ENCODE results near the gene FHOD3.

Gene FHOD3

GRCh38 chr18:36493349-36494159 is 196.0 kb downstream of the FHOD3 start:
- Histone ChIP-seq H3K4me3 (ENCODE audit: low read depth in 1 of 2, low read length in 2 of 2) (no peak overlapping the region), H3K9me3 (ENCODE audit: low read length) (no peaks in the 10 kb centered on the region), H3K27ac (ENCODE audit: low read depth, low read length) (no peak overlapping the region), H3K27me3 (ENCODE audit: control insufficient read depth in 1 of 2, insufficient read depth in 2 of 2, low read length in 2 of 2) (no peaks in the 10 kb centered on the region), H3K36me3 (ENCODE audit: insufficient read depth, low read length) (no peaks in the 10 kb centered on the region), H3K9ac (ENCODE audit: low read length) (no peak overlapping the region), H3K4me1 (ENCODE audit: insufficient read depth, low read length) (no peaks in the 10 kb centered on the region)

DNA sequence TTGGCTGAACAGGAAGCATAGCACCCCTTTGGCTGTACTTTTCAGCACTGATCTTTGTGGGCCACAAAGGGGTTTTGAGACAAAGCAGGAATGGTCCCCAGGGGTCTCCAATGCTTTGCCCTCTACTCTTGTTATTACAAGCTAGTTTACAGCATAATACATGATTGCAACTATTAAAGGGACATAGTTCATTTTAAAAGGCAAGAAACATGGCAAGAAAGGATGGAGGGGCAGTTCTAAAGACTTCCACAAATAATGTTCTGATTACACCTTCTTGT is 196.6 kb downstream of the FHOD3 start:
- no peak overlapping the region for H3K27ac ChIP-seq (ENCODE audit: low read depth, low read length)
- no peak overlapping the region for H3K9ac ChIP-seq (ENCODE audit: low read length)
- H3K9me3 ChIP-seq (ENCODE audit: low read length), result no peaks in the 10 kb centered on the region
- no peaks in the 10 kb centered on the region for H3K4me1 ChIP-seq (ENCODE audit: insufficient read depth, low read length)
- no peaks in the 10 kb centered on the region for H3K27me3 ChIP-seq (ENCODE audit: control insufficient read depth in 1 of 2, insufficient read depth in 2 of 2, low read length in 2 of 2)
- H3K4me3 ChIP-seq (ENCODE audit: low read depth in 1 of 2, low read length in 2 of 2), result no peak overlapping the region
- H3K36me3 ChIP-seq (ENCODE audit: insufficient read depth, low read length), result no peaks in the 10 kb centered on the region

GRCh38 chr18:36496022-36496421 is 198.5 kb downstream of the FHOD3 start:
- no peak overlapping the region for H3K27ac ChIP-seq (ENCODE audit: low read depth, low read length)
- no peaks in the 10 kb centered on the region for H3K4me1 ChIP-seq (ENCODE audit: insufficient read depth, low read length)
- no peak overlapping the region for H3K4me3 ChIP-seq (ENCODE audit: low read depth in 1 of 2, low read length in 2 of 2)
- H3K27me3 ChIP-seq (ENCODE audit: control insufficient read depth in 1 of 2, insufficient read depth in 2 of 2, low read length in 2 of 2), result no peaks in the 10 kb centered on the region
- H3K9ac ChIP-seq (ENCODE audit: low read length), result no peak overlapping the region
- H3K36me3 ChIP-seq (ENCODE audit: insufficient read depth, low read length), result no peaks in the 10 kb centered on the region
- H3K9me3 ChIP-seq (ENCODE audit: low read length), result no peaks in the 10 kb centered on the region

DNA sequence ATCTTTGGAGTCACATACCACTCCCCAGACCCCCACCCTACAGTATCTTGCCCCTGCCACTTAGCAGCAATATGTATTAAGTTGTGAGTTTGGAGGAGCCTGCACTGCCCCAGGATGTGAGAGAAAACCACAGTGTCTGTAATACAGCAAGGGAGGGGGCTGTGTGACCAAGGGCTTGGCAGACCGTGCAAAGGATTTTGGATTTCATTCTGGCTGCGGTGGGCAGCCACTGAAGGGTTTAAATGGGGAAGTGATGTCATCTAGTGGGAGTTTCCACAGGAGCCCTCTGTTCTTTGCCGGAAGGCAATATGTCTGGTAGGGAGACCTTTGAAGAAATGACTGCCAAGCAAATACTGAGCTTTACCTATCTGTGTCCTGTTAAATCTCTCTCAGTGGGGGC is 202.4 kb downstream of the FHOD3 start:
- Histone ChIP-seq H3K27me3 (ENCODE audit: control insufficient read depth in 1 of 2, insufficient read depth in 2 of 2, low read length in 2 of 2) (no peaks in the 10 kb centered on the region), H3K9me3 (ENCODE audit: low read length) (no peaks in the 10 kb centered on the region), H3K4me1 (ENCODE audit: insufficient read depth, low read length) (no peaks in the 10 kb centered on the region), H3K9ac (ENCODE audit: low read length) (no peak overlapping the region), H3K27ac (ENCODE audit: low read depth, low read length) (no peak overlapping the region), H3K36me3 (ENCODE audit: insufficient read depth, low read length) (no peaks in the 10 kb centered on the region), H3K4me3 (ENCODE audit: low read depth in 1 of 2, low read length in 2 of 2) (no peak overlapping the region)

- H3K4me1 ChIP-seq (ENCODE audit: insufficient read depth, low read length), result no peaks in the 10 kb centered on the region
- no peaks in the 10 kb centered on the region for H3K27me3 ChIP-seq (ENCODE audit: control insufficient read depth in 1 of 2, insufficient read depth in 2 of 2, low read length in 2 of 2)
- H3K36me3 ChIP-seq (ENCODE audit: insufficient read depth, low read length), result no peaks in the 10 kb centered on the region
- no peak overlapping the region for H3K9ac ChIP-seq (ENCODE audit: low read length)
- H3K4me3 ChIP-seq (ENCODE audit: low read depth in 1 of 2, low read length in 2 of 2), result no peak overlapping the region
- H3K27ac ChIP-seq (ENCODE audit: low read depth, low read length), result no peak overlapping the region
- no peaks in the 10 kb centered on the region for H3K9me3 ChIP-seq (ENCODE audit: low read length)
These were observed 203.6 kb downstream of the FHOD3 start for GRCh38 chr18:36501100-36501499.

GRCh38 chr18:36503477-36503876 is 206.0 kb downstream of the FHOD3 start:
- H3K27me3 ChIP-seq (ENCODE audit: control insufficient read depth in 1 of 2, insufficient read depth in 2 of 2, low read length in 2 of 2), result no peaks in the 10 kb centered on the region
- no peak overlapping the region for H3K27ac ChIP-seq (ENCODE audit: low read depth, low read length)
- no peaks in the 10 kb centered on the region for H3K36me3 ChIP-seq (ENCODE audit: insufficient read depth, low read length)
- H3K4me1 ChIP-seq (ENCODE audit: insufficient read depth, low read length), result no peaks in the 10 kb centered on the region
- H3K9ac ChIP-seq (ENCODE audit: low read length), result no peak overlapping the region
- no peaks in the 10 kb centered on the region for H3K9me3 ChIP-seq (ENCODE audit: low read length)
- H3K4me3 ChIP-seq (ENCODE audit: low read depth in 1 of 2, low read length in 2 of 2), result no peak overlapping the region

GRCh38 chr18:36504928-36505327 is 207.4 kb downstream of the FHOD3 start:
- no peak overlapping the region for H3K4me3 ChIP-seq (ENCODE audit: low read depth in 1 of 2, low read length in 2 of 2)
- no peaks in the 10 kb centered on the region for H3K9me3 ChIP-seq (ENCODE audit: low read length)
- H3K36me3 ChIP-seq (ENCODE audit: insufficient read depth, low read length), result no peaks in the 10 kb centered on the region
- H3K4me1 ChIP-seq (ENCODE audit: insufficient read depth, low read length), result no peaks in the 10 kb centered on the region
- no peaks in the 10 kb centered on the region for H3K27me3 ChIP-seq (ENCODE audit: control insufficient read depth in 1 of 2, insufficient read depth in 2 of 2, low read length in 2 of 2)
- H3K27ac ChIP-seq (ENCODE audit: low read depth, low read length), result no peak overlapping the region
- H3K9ac ChIP-seq (ENCODE audit: low read length), result no peak overlapping the region

- no peak overlapping the region for H3K4me3 ChIP-seq (ENCODE audit: low read depth in 1 of 2, low read length in 2 of 2)
- no peak overlapping the region for H3K9ac ChIP-seq (ENCODE audit: low read length)
These were observed 208.2 kb downstream of the FHOD3 start for GRCh38 chr18:36505665-36506064.

DNA sequence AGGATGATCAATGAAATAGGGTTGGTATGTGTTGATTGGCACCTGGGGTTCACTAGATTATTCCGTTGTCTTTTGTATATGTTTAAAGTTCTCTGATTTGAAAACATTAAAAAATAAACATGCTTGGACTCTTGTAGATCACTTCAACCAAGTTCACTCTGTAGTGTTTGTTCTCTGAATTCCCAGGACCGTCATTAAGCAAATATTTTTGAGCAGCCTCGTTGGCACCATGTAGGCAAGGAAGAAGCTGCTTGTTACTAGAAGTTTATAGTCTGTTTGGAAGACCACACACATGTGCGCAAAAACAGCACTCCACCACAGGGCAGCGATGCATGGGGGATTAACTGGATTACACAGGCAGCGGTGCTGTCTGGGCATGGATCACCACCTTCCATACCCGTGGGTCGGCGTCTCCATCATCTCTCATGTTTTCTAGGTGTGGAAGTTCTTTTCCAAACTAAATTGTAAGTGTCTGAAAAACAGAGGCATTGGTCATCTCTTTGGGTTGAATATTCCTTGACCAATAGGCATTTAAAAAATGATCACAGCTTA is 212.2 kb downstream of the FHOD3 start:
- Histone ChIP-seq H3K9me3 (ENCODE audit: low read length) (no peaks in the 10 kb centered on the region), H3K27me3 (ENCODE audit: control insufficient read depth in 1 of 2, insufficient read depth in 2 of 2, low read length in 2 of 2) (no peaks in the 10 kb centered on the region), H3K4me1 (ENCODE audit: insufficient read depth, low read length) (no peaks in the 10 kb centered on the region), H3K9ac (ENCODE audit: low read length) (no peak overlapping the region), H3K36me3 (ENCODE audit: insufficient read depth, low read length) (no peaks in the 10 kb centered on the region), H3K4me3 (ENCODE audit: low read depth in 1 of 2, low read length in 2 of 2) (no peak overlapping the region), H3K27ac (ENCODE audit: low read depth, low read length) (no peak overlapping the region)

More at GRCh38 chr18:36505665-36506064, 208.2 kb downstream of the FHOD3 start:
- no peaks in the 10 kb centered on the region for H3K27me3 ChIP-seq (ENCODE audit: control insufficient read depth in 1 of 2, insufficient read depth in 2 of 2, low read length in 2 of 2)
- H3K27ac ChIP-seq (ENCODE audit: low read depth, low read length), result no peak overlapping the region
- H3K4me1 ChIP-seq (ENCODE audit: insufficient read depth, low read length), result no peaks in the 10 kb centered on the region
- no peaks in the 10 kb centered on the region for H3K36me3 ChIP-seq (ENCODE audit: insufficient read depth, low read length)
- no peaks in the 10 kb centered on the region for H3K9me3 ChIP-seq (ENCODE audit: low read length)

- H3K4me3 ChIP-seq (ENCODE audit: low read depth in 1 of 2, low read length in 2 of 2), result no peak overlapping the region
- no peaks in the 10 kb centered on the region for H3K4me1 ChIP-seq (ENCODE audit: insufficient read depth, low read length)
- H3K27me3 ChIP-seq (ENCODE audit: control insufficient read depth in 1 of 2, insufficient read depth in 2 of 2, low read length in 2 of 2), result no peaks in the 10 kb centered on the region
- no peaks in the 10 kb centered on the region for H3K9me3 ChIP-seq (ENCODE audit: low read length)
- no peaks in the 10 kb centered on the region for H3K36me3 ChIP-seq (ENCODE audit: insufficient read depth, low read length)
- H3K27ac ChIP-seq (ENCODE audit: low read depth, low read length), result no peak overlapping the region
- H3K9ac ChIP-seq (ENCODE audit: low read length), result no peak overlapping the region
These were observed 214.4 kb downstream of the FHOD3 start for GRCh38 chr18:36511791-36512352.

GRCh38 chr18:36513556-36513955 is 216.0 kb downstream of the FHOD3 start:
- H3K27me3 ChIP-seq (ENCODE audit: control insufficient read depth in 1 of 2, insufficient read depth in 2 of 2, low read length in 2 of 2), result no peaks in the 10 kb centered on the region
- H3K4me3 ChIP-seq (ENCODE audit: low read depth in 1 of 2, low read length in 2 of 2), result no peak overlapping the region
- H3K9ac ChIP-seq (ENCODE audit: low read length), result no peak overlapping the region
- H3K9me3 ChIP-seq (ENCODE audit: low read length), result no peaks in the 10 kb centered on the region
- H3K27ac ChIP-seq (ENCODE audit: low read depth, low read length), result no peak overlapping the region
- no peaks in the 10 kb centered on the region for H3K36me3 ChIP-seq (ENCODE audit: insufficient read depth, low read length)
- no peaks in the 10 kb centered on the region for H3K4me1 ChIP-seq (ENCODE audit: insufficient read depth, low read length)

GRCh38 chr18:36514778-36515177 is 217.3 kb downstream of the FHOD3 start:
- no peak overlapping the region for H3K4me3 ChIP-seq (ENCODE audit: low read depth in 1 of 2, low read length in 2 of 2)
- H3K9ac ChIP-seq (ENCODE audit: low read length), result no peak overlapping the region
- no peaks in the 10 kb centered on the region for H3K27me3 ChIP-seq (ENCODE audit: control insufficient read depth in 1 of 2, insufficient read depth in 2 of 2, low read length in 2 of 2)
- H3K27ac ChIP-seq (ENCODE audit: low read depth, low read length), result no peak overlapping the region
- H3K36me3 ChIP-seq (ENCODE audit: insufficient read depth, low read length), result no peaks in the 10 kb centered on the region
- no peaks in the 10 kb centered on the region for H3K9me3 ChIP-seq (ENCODE audit: low read length)
- H3K4me1 ChIP-seq (ENCODE audit: insufficient read depth, low read length), result no peaks in the 10 kb centered on the region

Data from muscle layer of colon (tissue), 2 donors.